NT2/D1 (cell line): Measurements from ENCODE around the gene EIF4H.

Experiments used
- DNase-seq: peaks from one replicate; pipeline ENCODE4 v3.0.0-alpha.2; 2011; ENCODE audit warnings: low read depth, low spot score
- H3K27me3 ChIP-seq: 2 replicates; pipeline ENCODE4 v1.6.0; 2011; ENCODE audit warnings: mild to moderate bottlenecking; ENCODE audit not compliant: insufficient read length, insufficient read depth
- H3K36me3 ChIP-seq: 2 replicates; pipeline ENCODE4 v1.6.1; 2011; ENCODE audit warnings: mild to moderate bottlenecking, low read length, mixed read lengths; ENCODE audit not compliant: insufficient read depth, insufficient read length
- H3K4me1 ChIP-seq: 2 replicates; pipeline ENCODE4 v1.5.1; 2011; ENCODE audit not compliant: insufficient read depth, insufficient read length
- H3K4me3 ChIP-seq: 2 replicates; pipeline ENCODE4 v1.5.1; 2011; ENCODE audit warnings: low read depth; ENCODE audit not compliant: insufficient read length
- H3K9ac ChIP-seq: 2 replicates; pipeline ENCODE4 v1.6.0; 2011; ENCODE audit warnings: low read depth; ENCODE audit not compliant: insufficient read length
- H3K9me3 ChIP-seq: 2 replicates; pipeline ENCODE4 v1.5.1; 2011; ENCODE audit warnings: mild to moderate bottlenecking, low read length; ENCODE audit not compliant: insufficient read depth
- SUZ12 ChIP-seq: IDR thresholded peaks from 2 replicates; pipeline ENCODE4 v1.6.1; 2011; ENCODE audit not compliant: insufficient read length, insufficient read depth; ENCODE audit errors: extremely low read depth
- YY1 ChIP-seq: IDR thresholded peaks from 2 replicates; pipeline ENCODE4 v1.6.1; 2011; ENCODE audit not compliant: insufficient read length, insufficient read depth
- ZNF274 ChIP-seq: IDR thresholded peaks from 2 replicates; pipeline ENCODE4 v1.6.1; 2011; ENCODE audit warnings: mild to moderate bottlenecking, low read depth, low read length

EIF4H gene

DNA sequence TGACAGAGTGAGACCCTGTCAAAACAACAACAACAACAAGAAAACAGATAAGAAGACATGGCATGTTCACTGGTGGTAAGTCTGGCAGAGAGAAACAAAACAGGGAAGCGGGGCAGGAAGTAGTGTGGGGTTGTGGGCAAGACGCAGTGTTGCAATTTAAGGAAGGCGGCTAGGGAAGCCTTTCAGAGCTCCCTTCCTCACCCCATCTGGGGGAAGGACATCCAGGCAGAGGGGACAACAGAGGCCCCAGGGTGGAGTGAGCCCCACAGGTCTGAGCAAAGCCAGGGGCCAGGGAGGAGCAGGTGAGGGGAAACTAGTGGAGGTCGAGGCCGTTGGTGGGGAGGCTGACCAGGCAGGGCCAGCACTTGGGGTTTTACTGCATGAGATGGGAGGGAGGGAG lies 52.5 kb downstream of the EIF4H start:
- TF ChIP-seq SUZ12 (no peak), ZNF274 (no peak), YY1 (no peak)
- DNase-seq: no peak
- Histone ChIP-seq H3K4me3 (no peak overlapping the region), H3K9me3 (no peaks in the 10 kb centered on the region), H3K4me1 (peaks cover 2% of the 10 kb centered on the region), H3K36me3 (peaks cover 59% of the 10 kb centered on the region), H3K27me3 (no peaks in the 10 kb centered on the region), H3K9ac (no peak overlapping the region)

DNA sequence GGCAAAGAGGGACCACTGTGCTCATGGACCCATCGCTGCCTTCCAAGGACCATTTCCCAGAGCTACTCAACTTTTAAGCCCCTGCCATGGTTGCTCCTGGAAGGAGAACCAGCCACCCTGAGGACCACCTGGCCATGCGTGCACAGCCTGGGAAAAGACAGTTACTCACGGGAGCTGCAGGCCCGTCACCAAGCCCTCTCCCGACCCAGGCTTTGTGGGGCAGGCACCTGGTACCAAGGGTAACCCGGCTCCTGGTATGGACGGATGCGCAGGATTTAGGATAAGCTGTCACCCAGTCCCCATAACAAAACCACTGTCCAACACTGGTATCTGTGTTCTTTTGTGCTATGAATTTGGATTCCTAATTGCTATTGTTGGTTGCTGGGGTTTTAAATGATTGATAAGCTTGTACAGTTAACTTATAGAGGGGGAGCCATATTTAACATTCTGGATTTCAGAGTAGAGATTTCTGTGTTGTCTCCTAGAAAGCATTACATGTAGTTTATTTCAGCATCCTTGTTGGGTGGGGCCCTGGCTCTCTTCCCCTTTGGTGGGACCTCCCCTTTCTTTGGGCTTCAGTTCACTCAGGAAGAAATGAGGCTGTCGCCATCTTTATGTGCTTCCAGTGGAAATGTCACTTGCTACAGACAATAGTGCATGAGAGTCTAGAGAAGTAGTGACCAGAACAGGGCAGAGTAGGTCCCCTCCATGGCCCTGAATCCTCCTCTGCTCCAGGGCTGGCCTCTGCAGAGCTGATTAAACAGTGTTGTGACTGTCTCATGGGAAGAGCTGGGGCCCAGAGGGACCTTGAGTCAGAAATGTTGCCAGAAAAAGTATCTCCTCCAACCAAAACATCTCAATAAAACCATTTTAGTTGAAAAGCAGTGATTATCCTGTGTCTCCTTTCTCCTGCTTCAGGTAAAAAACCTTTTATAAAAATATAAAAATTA lies 55.1 kb downstream of the EIF4H start:
- Histone ChIP-seq H3K9ac (no peak overlapping the region), H3K36me3 (peaks cover 70% of the 10 kb centered on the region), H3K9me3 (no peaks in the 10 kb centered on the region), H3K4me3 (no peak overlapping the region), H3K27me3 (no peaks in the 10 kb centered on the region), H3K4me1 (peaks cover under 1% of the 10 kb centered on the region)
- DNase-seq: no peak
- no peak for TF ChIP-seq ZNF274
- TF ChIP-seq SUZ12: no peak
- no peak for TF ChIP-seq YY1

DNA sequence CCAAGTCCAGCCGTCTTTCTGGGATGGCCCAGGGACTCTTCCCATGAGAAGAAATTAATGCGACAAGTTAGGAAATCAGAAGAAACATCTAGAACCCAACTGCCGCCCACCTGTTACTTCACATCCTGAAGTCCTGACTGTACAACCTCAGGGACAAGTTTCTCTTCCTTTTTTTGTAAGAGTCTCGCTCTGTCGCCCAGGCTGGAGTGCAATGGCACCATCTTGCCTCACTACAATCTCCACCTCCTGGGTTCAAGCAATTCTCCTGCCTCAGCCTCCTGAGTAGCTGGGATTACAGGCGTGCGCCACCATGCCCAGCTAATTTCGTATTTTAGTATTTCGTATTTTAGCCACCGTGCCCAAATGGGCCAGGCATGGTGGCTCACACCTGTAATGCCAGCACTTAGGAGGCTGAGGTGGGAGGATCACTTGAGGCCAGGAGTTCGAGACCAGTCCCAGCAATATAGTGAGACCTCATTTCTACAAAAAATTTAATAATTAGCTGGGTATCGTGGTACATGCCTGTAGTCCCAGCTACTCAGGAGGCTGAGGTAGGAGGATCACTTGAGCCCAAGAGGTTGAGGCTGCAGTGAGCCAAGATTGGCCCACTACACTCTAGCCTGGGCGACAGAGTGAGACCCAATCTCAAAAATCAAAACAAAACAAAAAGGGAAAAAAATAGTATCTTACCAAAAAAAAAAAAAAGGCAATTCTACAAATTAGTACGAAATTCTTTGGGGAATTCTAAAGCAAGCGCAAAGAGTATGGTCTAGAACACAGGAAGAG lies 56.5 kb downstream of the EIF4H start:
- Histone ChIP-seq H3K27me3 (no peaks in the 10 kb centered on the region), H3K4me3 (no peak overlapping the region), H3K4me1 (no peaks in the 10 kb centered on the region), H3K9me3 (no peaks in the 10 kb centered on the region), H3K36me3 (peaks cover 71% of the 10 kb centered on the region), H3K9ac (no peak overlapping the region)
- no peak for DNase-seq
- TF ChIP-seq ZNF274 (no peak), YY1 (no peak), SUZ12 (no peak)

DNA sequence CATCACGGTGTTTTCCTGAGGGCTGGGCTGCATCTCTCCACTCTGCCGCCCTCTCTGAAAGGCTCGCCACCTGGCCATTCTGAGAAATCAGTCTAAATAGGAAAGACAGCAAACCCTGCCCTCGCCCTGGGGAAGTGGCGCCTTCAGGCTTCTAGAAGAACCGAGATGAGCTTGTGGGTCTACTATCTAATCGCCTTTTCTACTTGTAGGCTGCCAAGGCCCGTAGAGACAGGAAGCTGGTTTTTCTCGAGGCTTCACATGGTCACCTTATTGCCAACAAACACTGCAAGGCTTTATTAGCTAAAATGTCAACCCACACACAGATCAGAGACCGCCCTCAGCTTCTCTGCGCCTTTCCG lies 57.1 kb downstream of the EIF4H start:
- Histone ChIP-seq H3K27me3 (no peaks in the 10 kb centered on the region), H3K4me1 (no peaks in the 10 kb centered on the region), H3K9ac (no peak overlapping the region), H3K36me3 (peaks cover 72% of the 10 kb centered on the region), H3K9me3 (no peaks in the 10 kb centered on the region), H3K4me3 (no peak overlapping the region)
- TF ChIP-seq SUZ12: no peak
- no peak for TF ChIP-seq ZNF274
- TF ChIP-seq YY1: no peak
- DNase-seq: no peak

DNA sequence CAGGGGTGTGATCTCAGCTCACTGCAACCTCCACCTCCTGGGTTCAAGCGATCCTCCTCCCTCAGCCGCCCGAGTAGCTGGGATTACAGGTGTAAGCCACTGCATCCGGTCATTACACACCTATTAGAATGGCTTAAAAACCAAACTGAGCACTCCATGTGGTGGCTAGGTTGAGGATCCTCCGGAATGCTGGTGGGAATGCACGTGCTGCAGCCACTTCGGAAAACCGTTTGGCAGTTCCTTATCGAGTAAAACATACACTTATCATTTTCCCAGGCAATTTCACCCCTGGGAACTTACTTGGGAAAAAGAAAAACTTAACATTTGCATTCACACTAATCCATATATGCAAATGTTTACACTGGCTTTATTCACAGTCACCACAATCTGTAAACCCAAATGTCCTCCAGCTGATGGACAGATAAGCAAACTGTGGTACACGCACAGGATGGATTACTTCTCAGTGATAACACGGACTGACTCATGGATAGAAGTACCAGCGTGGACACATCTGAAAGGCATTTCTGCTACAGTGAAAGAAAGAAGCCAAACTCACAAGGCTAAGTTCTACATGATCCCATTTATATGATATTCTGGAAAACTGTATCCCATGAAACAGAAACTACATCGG lies 59.6 kb downstream of the EIF4H start:
- no peaks in the 10 kb centered on the region for H3K9me3 ChIP-seq
- H3K4me3 ChIP-seq: no peak overlapping the region
- H3K4me1 ChIP-seq: no peaks in the 10 kb centered on the region
- no peak for DNase-seq
- H3K36me3 ChIP-seq: peaks cover 83% of the 10 kb centered on the region
- no peak overlapping the region for H3K9ac ChIP-seq
- TF ChIP-seq SUZ12: no peak
- no peak for TF ChIP-seq ZNF274
- TF ChIP-seq YY1: no peak
- no peaks in the 10 kb centered on the region for H3K27me3 ChIP-seq

DNA sequence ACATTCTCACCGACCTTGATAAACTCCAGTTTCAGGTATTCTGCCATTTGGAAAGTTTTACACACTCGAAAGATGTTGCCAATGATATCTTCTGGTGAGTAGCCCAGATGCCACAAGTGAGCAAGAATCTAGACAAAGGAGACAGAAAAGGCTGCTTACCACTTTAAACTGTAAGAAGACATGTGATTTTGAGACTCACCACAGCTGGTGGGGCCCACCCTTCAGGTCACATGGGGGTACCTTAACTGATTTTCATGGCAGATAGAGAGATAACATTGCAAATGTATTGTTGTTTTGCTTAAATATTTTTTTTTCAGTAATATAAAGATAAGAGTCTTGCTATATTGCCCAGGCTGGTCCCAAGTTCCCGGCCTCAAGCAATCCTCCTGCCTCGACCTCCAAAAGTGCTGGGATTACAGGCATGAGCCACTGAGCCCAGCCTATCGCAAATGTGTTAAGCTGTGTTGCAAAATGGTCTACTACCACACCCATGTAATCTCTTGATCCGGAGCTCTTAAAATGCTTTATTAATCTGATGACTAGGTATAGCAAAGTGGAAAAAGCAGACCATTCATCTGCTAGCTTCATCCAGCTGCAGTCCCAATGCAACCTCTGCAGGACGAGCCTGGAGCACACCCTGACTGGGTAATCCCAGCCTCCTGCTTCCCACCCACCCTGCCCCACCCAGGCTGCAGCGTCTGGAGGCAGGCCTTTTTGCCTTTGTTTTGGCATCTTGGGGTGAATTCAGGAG lies 61.5 kb downstream of the EIF4H start:
- Histone ChIP-seq H3K9me3 (no peaks in the 10 kb centered on the region), H3K36me3 (peaks cover 88% of the 10 kb centered on the region), H3K4me1 (no peaks in the 10 kb centered on the region), H3K4me3 (no peak overlapping the region), H3K9ac (no peak overlapping the region), H3K27me3 (no peaks in the 10 kb centered on the region)
- no peak for TF ChIP-seq SUZ12
- TF ChIP-seq YY1: no peak
- no peak for TF ChIP-seq ZNF274
- DNase-seq: no peak
